ENCODE data around the gene PCBP4. TPM values are rescaled to one million over a fixed set of nuclear protein-coding genes. Genes with fewer than 3 reads are reported as not detected.
"Not testable (repeated sequence)": the region's sequence is repeated elsewhere in the genome, so short reads cannot be mapped to it uniquely, and the experiment has no call there.

Gene PCBP4
- total RNA-seq, 1 donor from 2014 or later = 58.0 TPM

GRCh38 chr3:51938780-51939425 is 28.4 kb downstream of the PCBP4 start:
- DNase-seq = no peak

- DNase-seq = no peak
Measured at GRCh38 chr3:51937611-51938450, 29.4 kb downstream of the PCBP4 start.

GRCh38 chr3:51937014-51937413 is 30.2 kb downstream of the PCBP4 start:
- DNase-seq = no peak

- no peak for DNase-seq
Measured at GRCh38 chr3:51935886-51936755, 31.1 kb downstream of the PCBP4 start.

- no peak for DNase-seq
Measured at GRCh38 chr3:51934991-51935885, 32.0 kb downstream of the PCBP4 start.

GRCh38 chr3:51934139-51934850 is 33.0 kb downstream of the PCBP4 start:
- no peak for DNase-seq

- DNase-seq = no peak
Measured at GRCh38 chr3:51933471-51934138, 33.6 kb downstream of the PCBP4 start.

GRCh38 chr3:51932471-51933370 is 34.5 kb downstream of the PCBP4 start:
- no peak for DNase-seq

- DNase-seq = no peak
Measured at GRCh38 chr3:51931756-51932155, 35.5 kb downstream of the PCBP4 start.

GRCh38 chr3:51930439-51930838 is 36.8 kb downstream of the PCBP4 start:
- no peak for DNase-seq

GRCh38 chr3:51929420-51930003 is 37.7 kb downstream of the PCBP4 start:
- no peak for DNase-seq

GRCh38 chr3:51928981-51929380 is 38.3 kb downstream of the PCBP4 start:
- DNase-seq = not testable (repeated sequence)

- DNase-seq = no peak
Measured at GRCh38 chr3:51928438-51928837, 38.8 kb downstream of the PCBP4 start.

- no peak for DNase-seq
Measured at GRCh38 chr3:51927061-51927977, 39.9 kb downstream of the PCBP4 start.

GRCh38 chr3:51921081-51921578 is 46.1 kb downstream of the PCBP4 start:
- no peak for DNase-seq

GRCh38 chr3:51916418-51916817 is 50.8 kb downstream of the PCBP4 start:
- peak; percentile 16 for DNase-seq

GRCh38 chr3:51908026-51908425 is 59.2 kb downstream of the PCBP4 start:
- DNase-seq = no peak
